Activated CD4-positive, alpha-beta T cell treated with anti-CD3 and anti-CD28 coated beads for 1 hour (primary cell): Measurements from ENCODE around the gene ASF1B.
"Not testable (repeated sequence)": the region's sequence is repeated elsewhere in the genome, so short reads cannot be mapped to it uniquely, and the experiment has no call there.

Experiments used
- DNase-seq: peaks from one replicate; pipeline ENCODE4 v3.0.0-alpha.2; 2020

The ASF1B gene

GRCh38 chr19:14136509-14137281 lies at the start of gene ASF1B:
TSS of gene ASF1B (minus strand) at chr19:14136589. CDS start at chr19:14136456, 133 bp downstream.
- DNase-seq, result peak; percentile 97

GRCh38 chr19:14185691-14186090 lies 49.3 kb upstream of the ASF1B start:
- DNase-seq, result not testable (repeated sequence)

- no peak for DNase-seq
Measured at GRCh38 chr19:14185158-14185557, 48.8 kb upstream of the ASF1B start.

GRCh38 chr19:14183741-14184350 lies 47.5 kb upstream of the ASF1B start:
- DNase-seq, result no peak

- DNase-seq, result no peak
Measured at GRCh38 chr19:14182476-14182875, 46.1 kb upstream of the ASF1B start.

GRCh38 chr19:14181906-14182305 lies 45.5 kb upstream of the ASF1B start:
- no peak for DNase-seq

- DNase-seq, result not testable (repeated sequence)
Measured at GRCh38 chr19:14181199-14181598, 44.8 kb upstream of the ASF1B start.

GRCh38 chr19:14177496-14178074 lies 41.2 kb upstream of the ASF1B start:
- no peak for DNase-seq

GRCh38 chr19:14175351-14175792 lies 39.0 kb upstream of the ASF1B start:
- DNase-seq, result no peak

GRCh38 chr19:14174883-14175282 lies 38.5 kb upstream of the ASF1B start:
- no peak for DNase-seq

- DNase-seq, result no peak
Measured at GRCh38 chr19:14168993-14169392, 32.6 kb upstream of the ASF1B start.

- DNase-seq, result no peak
Measured at GRCh38 chr19:14168259-14168972, 32.0 kb upstream of the ASF1B start.

- DNase-seq, result no peak
Measured at GRCh38 chr19:14167576-14168138, 31.3 kb upstream of the ASF1B start.

- DNase-seq, result no peak
Measured at GRCh38 chr19:14166999-14167575, 30.7 kb upstream of the ASF1B start.

GRCh38 chr19:14165990-14166830 lies 29.8 kb upstream of the ASF1B start:
- DNase-seq, result no peak

- no peak for DNase-seq
Measured at GRCh38 chr19:14164724-14165493, 28.5 kb upstream of the ASF1B start.

- no peak for DNase-seq
Measured at GRCh38 chr19:14164082-14164481, 27.7 kb upstream of the ASF1B start.

GRCh38 chr19:14162871-14163297 lies 26.5 kb upstream of the ASF1B start:
- no peak for DNase-seq

GRCh38 chr19:14161305-14161704 lies 24.9 kb upstream of the ASF1B start:
- no peak for DNase-seq

GRCh38 chr19:14160017-14160703 lies 23.8 kb upstream of the ASF1B start:
- DNase-seq, result no peak
